Activated CD8-positive, alpha-beta T cell treated with anti-CD3 and anti-CD28 coated beads for 36 hours (primary cell): ENCODE results near the gene ZNF670. TPM values are rescaled to one million over a fixed set of nuclear protein-coding genes. Genes with fewer than 3 reads are reported as not detected.
"Not testable (repeated sequence)": the region's sequence is repeated elsewhere in the genome, so short reads cannot be mapped to it uniquely, and the experiment has no call there.

ENCODE experiments used
- ATAC-seq: fragments of 200-7000 bp; cut with Tn5 transposase; one replicate; pipeline ENCODE4 v1.10.0; 2021; ENCODE audit warnings: mild to moderate bottlenecking, moderate library complexity
- CTCF ChIA-PET: fragments of 350-600 bp; sonication (Branson Sonifier 250); formaldehyde crosslinking; loops from one replicate; lab custom pipeline; 2021; ENCODE audit warnings: antibody characterized with exemption; lab: Charles Lee
- POLR2A ChIA-PET: fragments of 350-600 bp; sonication (Branson Sonifier 250); formaldehyde crosslinking; loops from one replicate; lab custom pipeline; 2021; ENCODE audit warnings: antibody characterized with exemption; lab: Charles Lee
- DNase-seq: peaks from one replicate; pipeline ENCODE4 v3.0.0-alpha.2; 2020
- H3K27ac Mint-ChIP-seq: one replicate; pipeline ENCODE4 v1.8.0; 2021; ENCODE audit warnings: mild to moderate bottlenecking, mixed read lengths
- H3K27me3 Mint-ChIP-seq: one replicate; pipeline ENCODE4 v1.8.0; 2021; ENCODE audit warnings: mixed read lengths
- H3K36me3 Mint-ChIP-seq: one replicate; pipeline ENCODE4 v1.8.0; 2021; ENCODE audit warnings: low read depth, mixed read lengths
- H3K4me1 Mint-ChIP-seq: one replicate; pipeline ENCODE4 v1.8.0; 2021; ENCODE audit warnings: low read depth, mixed read lengths
- H3K4me3 Mint-ChIP-seq: one replicate; pipeline ENCODE4 v1.8.0; 2021; ENCODE audit warnings: mild to moderate bottlenecking, moderate library complexity, mixed read lengths
- H3K9me3 Mint-ChIP-seq: one replicate; pipeline ENCODE4 v1.8.0; 2021; ENCODE audit warnings: mixed read lengths
- intact Hi-C: fragments of 100-400 bp; cut with micrococcal nuclease; formaldehyde crosslinking; loops from one replicate; pipeline ENCODE4 v1.10.0; 2022
- total RNA-seq, 2 experiments: library from RNA; stranded (reverse); gene quantifications; one replicate each; pipeline ENCODE4 v1.2.3, GENCODE V29; 2021
- TF ChIP-seq, protein P1 (sequence below): fragments of 200-600 bp; IDR thresholded peaks from one replicate; pipeline ENCODE4 v1.8.0; 2022; ENCODE audit warnings: antibody characterized with exemption, mild to moderate bottlenecking

Gene ZNF670
- total RNA-seq, 2 experiments from 2014 or later: 3.3 to 4.0 TPM

- TF ChIP-seq, protein P1, sequence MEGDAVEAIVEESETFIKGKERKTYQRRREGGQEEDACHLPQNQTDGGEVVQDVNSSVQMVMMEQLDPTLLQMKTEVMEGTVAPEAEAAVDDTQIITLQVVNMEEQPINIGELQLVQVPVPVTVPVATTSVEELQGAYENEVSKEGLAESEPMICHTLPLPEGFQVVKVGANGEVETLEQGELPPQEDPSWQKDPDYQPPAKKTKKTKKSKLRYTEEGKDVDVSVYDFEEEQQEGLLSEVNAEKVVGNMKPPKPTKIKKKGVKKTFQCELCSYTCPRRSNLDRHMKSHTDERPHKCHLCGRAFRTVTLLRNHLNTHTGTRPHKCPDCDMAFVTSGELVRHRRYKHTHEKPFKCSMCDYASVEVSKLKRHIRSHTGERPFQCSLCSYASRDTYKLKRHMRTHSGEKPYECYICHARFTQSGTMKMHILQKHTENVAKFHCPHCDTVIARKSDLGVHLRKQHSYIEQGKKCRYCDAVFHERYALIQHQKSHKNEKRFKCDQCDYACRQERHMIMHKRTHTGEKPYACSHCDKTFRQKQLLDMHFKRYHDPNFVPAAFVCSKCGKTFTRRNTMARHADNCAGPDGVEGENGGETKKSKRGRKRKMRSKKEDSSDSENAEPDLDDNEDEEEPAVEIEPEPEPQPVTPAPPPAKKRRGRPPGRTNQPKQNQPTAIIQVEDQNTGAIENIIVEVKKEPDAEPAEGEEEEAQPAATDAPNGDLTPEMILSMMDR: no peak
- Mint-ChIP-seq H3K27ac (no peak overlapping the region), H3K4me1 (no peaks in the 10 kb centered on the region), H3K4me3 (no peak overlapping the region), H3K36me3 (peaks cover 80% of the 10 kb centered on the region), H3K27me3 (no peaks in the 10 kb centered on the region), H3K9me3 (peaks cover 71% of the 10 kb centered on the region)
- ATAC-seq: no peak
- ChIA-PET CTCF (interaction anchor here (0.7 kb wide), 1 partner anchor 29 kb away, joined by 3 read pairs; no protein-coding TSS in a partner anchor), POLR2A (no interaction called here)
- no peak for DNase-seq
- intact Hi-C loops: no loop called here
Observed at GRCh38 chr1:247037511-247038320, 40.9 kb downstream of the ZNF670 start.

DNA sequence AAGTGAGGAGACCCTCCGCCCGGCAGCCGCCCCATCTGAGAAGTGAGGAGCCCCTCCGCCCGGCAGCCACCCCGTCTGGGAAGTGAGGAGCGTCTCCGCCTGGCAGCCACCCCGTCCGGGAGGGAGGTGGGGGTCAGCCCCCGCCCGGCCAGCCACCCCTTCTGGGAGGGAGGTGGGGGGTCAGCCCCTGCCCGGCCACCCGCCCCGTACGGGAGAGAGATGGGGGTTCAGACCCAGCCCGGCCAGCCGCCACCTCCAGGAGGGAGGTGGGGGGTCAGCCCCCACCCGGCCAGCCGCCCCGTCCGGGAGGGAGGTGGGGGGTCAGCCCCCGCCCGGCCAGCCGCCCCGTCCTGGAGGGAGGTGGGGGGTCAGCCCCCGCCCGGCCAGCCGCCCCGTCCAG, 46.3 kb downstream of the ZNF670 start:
- CTCF ChIA-PET, ATAC-seq, H3K27ac Mint-ChIP-seq, POLR2A ChIA-PET, H3K4me1 Mint-ChIP-seq, intact Hi-C loops, H3K27me3 Mint-ChIP-seq, DNase-seq, H3K4me3 Mint-ChIP-seq: not testable (repeated sequence)
- peaks cover 57% of the 10 kb centered on the region for H3K9me3 Mint-ChIP-seq
- peaks cover 34% of the 10 kb centered on the region for H3K36me3 Mint-ChIP-seq

Other genes with a start within 250 kb of the ZNF670 start
- gene AHCTF1, start 146.9 kb downstream of the ZNF670 start, total RNA-seq: 10 to 100 TPM; 42.4 to 45.3 TPM
- 1 to 10 TPM; 1.1 to 2.6 TPM for gene ZNF695, start 70.8 kb downstream of the ZNF670 start, total RNA-seq
- 1 to 10 TPM; 7.6 to 8.0 TPM for gene ZNF669, start 25.5 kb upstream of the ZNF670 start, total RNA-seq
- gene ZNF124, start 93.2 kb upstream of the ZNF670 start, total RNA-seq: 10 to 100 TPM; 15.5 to 16.8 TPM
- not detected for gene VN1R5, start 177.3 kb upstream of the ZNF670 start, total RNA-seq